ENCODE measurements around the gene RGPD5. TPM values are rescaled to one million over a fixed set of nuclear protein-coding genes. Genes with fewer than 3 reads are reported as not detected.
"Not testable (repeated sequence)": the region's sequence is repeated elsewhere in the genome, so short reads cannot be mapped to it uniquely, and the experiment has no call there.

Gene RGPD5
- total RNA-seq, 2 donors from 2014 or later = 53.2 to 65.1 TPM

DNA sequence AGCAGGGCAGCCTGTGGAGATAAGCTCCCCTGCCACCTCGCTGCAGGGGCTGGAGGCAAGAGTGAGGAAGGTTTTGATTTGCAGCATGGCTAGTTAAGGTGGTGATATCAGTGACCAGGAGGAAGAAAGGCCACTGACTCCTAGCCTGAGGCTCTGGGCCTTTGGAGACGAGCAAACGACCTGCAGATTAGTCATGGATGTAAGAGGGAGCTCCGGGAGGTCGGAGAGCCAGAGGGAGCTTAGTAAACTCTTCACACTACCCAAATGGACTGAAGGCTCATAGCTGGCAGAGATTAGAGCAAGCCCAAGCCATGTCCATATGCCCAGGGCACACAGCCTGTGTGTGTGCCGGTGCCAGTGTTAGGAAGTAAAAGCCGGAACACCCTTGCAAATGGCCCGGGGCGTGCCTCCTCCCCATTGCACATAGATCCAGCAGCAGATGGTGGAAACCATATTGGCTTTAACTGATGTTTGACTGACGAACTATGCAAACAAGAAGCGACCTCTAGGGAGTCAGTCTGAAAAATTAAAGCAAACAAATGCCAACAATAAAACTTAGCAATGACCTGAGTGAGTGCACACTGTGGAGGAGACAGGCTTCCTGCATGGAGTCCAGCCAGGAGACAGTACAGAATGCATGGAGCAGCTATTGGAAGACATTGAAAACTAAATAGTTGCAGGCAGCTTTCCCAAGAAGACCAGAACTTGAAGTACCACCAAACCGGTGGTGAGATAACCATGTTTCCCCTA, 2.4 kb upstream of the RGPD5 start:
- not testable (repeated sequence) for H3K4me3 Mint-ChIP-seq; H3K27ac Mint-ChIP-seq; H3K4me1 Mint-ChIP-seq (ENCODE audit: low read depth); DNase-seq; H3K9me3 Mint-ChIP-seq; ATAC-seq (replicated peaks in 1 of 2); H3K36me3 Mint-ChIP-seq (ENCODE audit: insufficient read depth in 2 of 2); H3K27me3 Mint-ChIP-seq (ENCODE audit: low read depth)

DNA sequence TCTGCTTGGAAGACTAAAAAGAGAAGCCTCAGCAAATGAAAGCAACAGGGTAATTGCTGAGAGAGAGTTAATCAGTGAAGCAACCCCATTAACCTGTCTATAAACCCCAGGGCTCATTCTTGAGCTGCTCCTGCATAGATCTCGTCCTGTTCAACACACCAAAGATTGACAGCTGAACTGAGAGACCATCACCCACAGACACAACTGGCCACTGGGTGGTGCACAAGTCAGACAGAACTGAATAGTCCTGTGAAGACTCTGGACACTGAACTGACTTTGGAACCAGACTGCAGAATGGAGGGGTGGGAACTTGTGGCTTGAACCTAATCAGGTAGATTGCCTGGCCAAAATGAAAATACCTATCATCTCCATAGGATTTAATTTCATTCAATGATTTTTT, 1.4 kb upstream of the RGPD5 start:
- H3K4me3 Mint-ChIP-seq = not testable (repeated sequence)

DNA sequence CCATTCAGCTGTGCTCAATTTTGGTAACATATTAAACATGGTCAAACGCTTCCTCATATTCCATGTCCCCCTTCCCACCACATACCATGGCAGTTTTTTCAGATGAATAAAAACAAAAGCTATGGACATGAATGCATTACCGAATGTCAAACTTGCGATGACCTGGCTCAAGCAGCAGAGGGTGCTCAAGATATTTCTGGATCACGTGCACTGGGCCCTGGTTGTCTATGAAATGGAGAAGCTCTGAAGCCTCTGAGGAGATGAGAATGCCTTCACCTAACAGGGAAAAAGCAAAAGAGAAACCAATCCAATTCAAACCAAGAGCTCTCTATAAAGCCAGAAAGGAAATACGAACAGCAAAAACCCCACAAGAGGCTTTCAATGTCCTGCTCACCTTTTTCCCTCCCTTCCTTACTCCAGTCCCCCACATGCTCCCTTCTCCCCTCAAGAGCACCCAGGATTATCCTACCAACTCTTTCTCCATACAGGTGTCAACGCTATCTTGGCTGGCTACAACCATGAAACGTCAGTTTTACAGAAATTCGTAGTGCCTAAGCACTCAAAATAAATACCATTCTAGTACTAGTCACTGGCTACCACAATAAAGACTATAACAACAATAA, 77.1 kb downstream of the RGPD5 start:
- H3K9me3 Mint-ChIP-seq; H3K4me1 Mint-ChIP-seq (ENCODE audit: low read depth): not testable (repeated sequence)

More for the DNA sequence above, 1.4 kb upstream of the RGPD5 start:
- not testable (repeated sequence) for H3K27ac Mint-ChIP-seq; DNase-seq; H3K9me3 Mint-ChIP-seq; H3K36me3 Mint-ChIP-seq (ENCODE audit: insufficient read depth in 2 of 2); H3K27me3 Mint-ChIP-seq (ENCODE audit: low read depth); H3K4me1 Mint-ChIP-seq (ENCODE audit: low read depth)
- peak; percentile 30 to 32 for ATAC-seq (replicated peaks in 1 of 2)

DNA sequence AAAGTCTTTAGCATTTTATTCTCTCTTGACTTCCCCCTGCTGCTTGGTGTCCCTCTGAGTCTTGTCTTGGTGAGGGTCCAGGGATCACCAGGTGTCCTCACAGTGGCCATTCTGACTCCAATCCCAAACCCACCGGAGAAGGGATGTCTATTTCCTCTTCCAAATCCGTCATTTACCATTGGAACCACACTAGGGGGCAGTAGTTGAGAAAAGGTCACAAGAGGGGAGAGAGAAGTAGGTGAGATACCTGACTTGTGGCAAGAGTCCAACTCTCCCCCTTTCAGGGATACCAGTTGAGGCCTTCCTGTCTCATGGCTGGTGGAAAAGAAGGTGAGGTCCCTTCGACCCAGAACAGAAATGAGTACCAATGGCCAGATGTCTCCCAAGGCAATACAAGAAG, 82.5 kb downstream of the RGPD5 start:
- not testable (repeated sequence) for H3K4me3 Mint-ChIP-seq; ATAC-seq (replicated peaks in 1 of 2); H3K4me1 Mint-ChIP-seq (ENCODE audit: low read depth); H3K36me3 Mint-ChIP-seq (ENCODE audit: insufficient read depth in 2 of 2); DNase-seq; H3K27me3 Mint-ChIP-seq (ENCODE audit: low read depth); H3K9me3 Mint-ChIP-seq; H3K27ac Mint-ChIP-seq

More for the DNA sequence above, 77.1 kb downstream of the RGPD5 start:
- H3K27ac Mint-ChIP-seq; DNase-seq; H3K4me3 Mint-ChIP-seq; H3K27me3 Mint-ChIP-seq (ENCODE audit: low read depth); H3K36me3 Mint-ChIP-seq (ENCODE audit: insufficient read depth in 2 of 2): not testable (repeated sequence)
- peak; percentile 79 to 80 for ATAC-seq (replicated peaks in 1 of 2)

DNA sequence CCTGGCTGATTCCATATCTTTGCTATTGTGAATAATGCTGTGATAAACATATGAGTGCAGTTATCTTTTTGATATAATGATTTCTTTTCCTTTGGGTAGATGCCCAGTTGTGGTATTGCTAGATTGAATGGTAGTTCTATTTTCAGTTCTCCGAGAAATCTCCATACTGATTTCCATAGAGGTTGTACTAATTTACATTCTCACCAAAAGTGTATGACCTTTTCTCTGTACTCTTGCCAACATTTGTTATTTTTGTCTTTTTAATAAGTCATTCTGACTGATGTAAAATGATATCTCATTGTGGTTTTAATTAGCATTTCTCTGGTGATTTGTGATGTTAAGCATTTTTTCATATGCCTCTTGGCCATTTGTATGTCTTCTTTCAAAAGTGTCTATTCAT, 88.0 kb downstream of the RGPD5 start:
- H3K4me3 Mint-ChIP-seq; DNase-seq; ATAC-seq (replicated peaks in 1 of 2); H3K27ac Mint-ChIP-seq; H3K27me3 Mint-ChIP-seq (ENCODE audit: low read depth); H3K4me1 Mint-ChIP-seq (ENCODE audit: low read depth); H3K9me3 Mint-ChIP-seq; H3K36me3 Mint-ChIP-seq (ENCODE audit: insufficient read depth in 2 of 2): not testable (repeated sequence)

DNA sequence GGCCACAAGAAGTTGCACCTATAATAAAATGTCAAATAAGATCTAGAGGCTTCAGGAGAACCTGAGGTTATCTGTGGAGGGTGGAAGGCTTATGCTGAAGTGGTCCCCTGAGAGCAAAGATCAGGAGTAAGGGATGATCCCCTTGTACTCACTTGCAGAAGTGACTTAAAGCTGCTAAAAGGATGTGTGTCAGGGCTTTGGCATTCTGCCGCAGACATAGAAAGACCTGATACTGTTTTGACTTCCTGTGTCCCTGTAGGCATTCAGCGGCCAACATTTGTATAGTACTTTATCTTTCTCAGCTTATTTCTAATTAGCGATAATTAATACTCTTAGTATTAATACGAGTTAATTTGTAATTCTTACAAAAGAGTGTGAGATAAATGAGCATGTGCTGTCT, 94.3 kb downstream of the RGPD5 start:
- H3K27me3 Mint-ChIP-seq (ENCODE audit: low read depth); H3K4me1 Mint-ChIP-seq (ENCODE audit: low read depth); H3K4me3 Mint-ChIP-seq; ATAC-seq (replicated peaks in 1 of 2); H3K9me3 Mint-ChIP-seq; DNase-seq; H3K27ac Mint-ChIP-seq; H3K36me3 Mint-ChIP-seq (ENCODE audit: insufficient read depth in 2 of 2): not testable (repeated sequence)

DNA sequence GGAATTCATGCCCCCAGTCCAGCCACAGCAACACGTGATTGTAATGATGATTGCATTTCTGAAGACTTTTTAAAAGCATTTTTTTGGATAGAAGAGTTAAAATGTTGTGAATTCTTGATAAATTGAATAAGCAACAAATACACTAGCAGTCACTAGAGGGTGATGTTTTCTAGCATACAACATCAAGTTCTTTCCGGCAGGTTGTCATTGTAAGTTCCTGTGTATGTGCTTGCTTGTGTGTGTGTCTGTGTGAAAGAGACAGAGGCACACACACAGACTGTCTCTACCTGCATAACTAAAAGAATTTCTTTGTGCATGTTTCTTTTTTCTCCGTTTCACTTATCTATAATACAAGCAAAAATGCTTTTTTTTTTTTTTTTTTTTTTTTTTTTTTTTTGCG, 95.8 kb downstream of the RGPD5 start:
- not testable (repeated sequence) for H3K4me1 Mint-ChIP-seq (ENCODE audit: low read depth); H3K27ac Mint-ChIP-seq; H3K36me3 Mint-ChIP-seq (ENCODE audit: insufficient read depth in 2 of 2); H3K9me3 Mint-ChIP-seq; DNase-seq; H3K27me3 Mint-ChIP-seq (ENCODE audit: low read depth); H3K4me3 Mint-ChIP-seq
- peak; percentile 44 to 50 for ATAC-seq (replicated peaks in 1 of 2)

DNA sequence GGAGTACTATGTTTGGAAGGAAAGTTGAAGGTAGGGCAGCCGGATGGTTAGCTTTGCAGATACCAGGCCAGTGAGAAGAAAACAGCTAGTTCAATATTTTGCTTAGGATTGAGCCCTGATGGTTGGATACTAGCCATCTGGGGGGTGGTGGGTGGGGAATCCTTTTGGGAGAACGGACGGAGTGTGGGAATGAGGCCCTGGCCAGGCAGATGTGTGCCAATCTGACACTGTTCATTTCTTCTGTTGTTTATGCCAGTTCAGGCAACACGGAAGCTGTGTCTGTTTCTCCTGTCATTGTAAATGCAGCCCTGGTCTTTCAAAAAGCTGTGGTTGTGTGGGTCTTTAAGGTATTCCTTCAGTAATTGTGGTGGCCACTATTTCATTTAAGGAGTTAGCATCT, 96.9 kb downstream of the RGPD5 start:
- not testable (repeated sequence) for H3K4me1 Mint-ChIP-seq (ENCODE audit: low read depth); H3K27ac Mint-ChIP-seq; H3K27me3 Mint-ChIP-seq (ENCODE audit: low read depth); H3K4me3 Mint-ChIP-seq; ATAC-seq (replicated peaks in 1 of 2); H3K36me3 Mint-ChIP-seq (ENCODE audit: insufficient read depth in 2 of 2); DNase-seq; H3K9me3 Mint-ChIP-seq

DNA sequence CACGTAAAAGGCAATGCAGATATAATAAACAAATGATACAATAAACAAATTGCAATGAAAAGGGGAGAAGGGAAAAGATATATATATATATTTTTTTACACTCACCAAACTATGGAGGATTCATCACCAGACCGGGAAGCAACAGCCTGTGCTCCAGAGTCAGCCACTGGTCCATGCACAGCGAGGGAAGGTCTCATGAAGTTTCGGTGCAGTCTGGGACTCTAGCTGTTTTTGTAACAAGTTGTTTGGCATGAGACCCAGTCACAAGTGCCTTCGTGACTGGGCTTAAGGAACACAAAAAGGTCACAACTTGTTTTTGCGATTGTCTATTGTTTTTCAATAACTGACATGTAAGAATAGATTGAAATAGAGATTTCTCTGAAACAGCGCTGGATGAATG, 99.6 kb downstream of the RGPD5 start:
- H3K27me3 Mint-ChIP-seq (ENCODE audit: low read depth); DNase-seq; ATAC-seq (replicated peaks in 1 of 2): not testable (repeated sequence)

DNA sequence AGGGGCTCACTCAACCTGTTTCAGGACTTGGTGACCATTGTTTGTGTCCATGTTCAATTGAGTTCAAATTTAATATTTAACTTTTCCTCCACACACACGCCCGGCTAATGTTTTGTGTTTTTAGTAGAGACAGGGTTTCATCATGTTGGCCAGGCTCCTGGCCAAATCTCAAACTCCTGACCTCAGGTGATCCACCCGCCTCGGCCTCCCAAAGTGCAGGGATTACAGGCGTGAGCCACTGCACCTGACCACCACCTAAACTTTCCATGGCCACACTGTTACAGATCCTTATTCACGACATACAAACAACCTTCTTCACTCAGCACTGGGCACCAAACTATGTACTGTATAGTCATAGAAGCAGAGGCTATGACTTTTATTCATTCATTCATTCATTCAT, 100.0 kb downstream of the RGPD5 start:
- H3K9me3 Mint-ChIP-seq; H3K27me3 Mint-ChIP-seq (ENCODE audit: low read depth); H3K4me3 Mint-ChIP-seq; DNase-seq; H3K27ac Mint-ChIP-seq; H3K4me1 Mint-ChIP-seq (ENCODE audit: low read depth); ATAC-seq (replicated peaks in 1 of 2); H3K36me3 Mint-ChIP-seq (ENCODE audit: insufficient read depth in 2 of 2): not testable (repeated sequence)

More for the DNA sequence above, 99.6 kb downstream of the RGPD5 start:
- H3K9me3 Mint-ChIP-seq; H3K4me3 Mint-ChIP-seq; H3K36me3 Mint-ChIP-seq (ENCODE audit: insufficient read depth in 2 of 2); H3K4me1 Mint-ChIP-seq (ENCODE audit: low read depth); H3K27ac Mint-ChIP-seq: not testable (repeated sequence)

DNA sequence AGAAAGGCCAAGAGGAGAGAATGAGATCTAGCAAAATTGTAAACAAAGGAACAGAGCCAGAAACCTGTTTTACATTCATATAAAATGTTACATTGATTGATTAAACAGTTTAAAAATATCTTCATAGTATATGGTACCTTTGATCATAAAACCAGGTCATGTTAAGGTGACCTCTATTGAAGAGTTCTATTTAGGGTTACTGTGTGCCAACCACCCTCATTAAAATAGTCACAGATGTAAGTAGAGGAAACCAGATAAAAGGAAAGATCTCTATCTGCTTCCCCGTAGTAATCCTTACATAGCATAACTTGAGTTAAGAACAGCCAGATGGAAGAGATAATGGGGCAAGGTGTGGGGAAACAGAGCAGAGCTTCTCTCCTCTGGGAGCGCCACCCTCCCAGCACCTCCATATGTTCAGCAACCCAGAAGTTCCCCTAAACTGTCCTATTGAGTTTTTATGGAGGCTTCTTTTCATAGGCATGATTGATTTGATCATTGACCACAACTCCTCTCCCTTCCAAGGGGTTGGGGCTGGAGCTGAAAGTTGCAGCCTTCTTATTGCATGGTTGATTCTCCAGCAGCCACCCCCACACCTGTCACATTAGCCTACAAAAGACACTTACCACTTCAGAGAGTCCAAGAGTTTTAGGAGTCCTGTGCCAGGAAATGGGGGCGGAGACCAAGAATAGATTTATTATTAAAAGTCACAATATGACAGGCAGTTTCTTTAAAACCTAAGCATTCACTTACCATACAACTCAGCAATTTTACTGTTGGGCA, 101.2 kb downstream of the RGPD5 start:
- H3K4me1 Mint-ChIP-seq (ENCODE audit: low read depth); H3K4me3 Mint-ChIP-seq; H3K27ac Mint-ChIP-seq; H3K36me3 Mint-ChIP-seq (ENCODE audit: insufficient read depth in 2 of 2); H3K9me3 Mint-ChIP-seq; ATAC-seq (replicated peaks in 1 of 2); H3K27me3 Mint-ChIP-seq (ENCODE audit: low read depth); DNase-seq: not testable (repeated sequence)

DNA sequence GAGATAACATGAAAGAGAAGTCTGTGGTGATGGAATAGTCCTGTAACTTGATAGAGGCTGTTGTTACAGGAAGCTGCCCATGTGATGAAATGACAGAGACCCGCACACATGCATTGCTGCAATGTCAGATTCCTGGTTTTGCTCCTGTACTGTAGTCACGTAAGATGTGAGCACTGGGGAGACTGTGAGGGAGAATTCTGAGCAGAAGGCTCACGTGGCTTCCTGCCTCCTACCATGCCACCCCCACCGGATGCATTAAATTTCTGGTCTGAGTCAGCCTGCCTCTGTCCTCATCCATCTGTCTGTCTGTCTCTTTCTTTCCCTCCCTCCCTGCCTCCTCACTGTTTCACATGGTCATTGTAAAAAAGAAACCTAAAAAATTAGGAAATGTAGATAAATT, 102.1 kb downstream of the RGPD5 start:
- H3K4me1 Mint-ChIP-seq (ENCODE audit: low read depth); DNase-seq: not testable (repeated sequence)
- ATAC-seq (replicated peaks in 1 of 2) = peak; percentile 99

DNA sequence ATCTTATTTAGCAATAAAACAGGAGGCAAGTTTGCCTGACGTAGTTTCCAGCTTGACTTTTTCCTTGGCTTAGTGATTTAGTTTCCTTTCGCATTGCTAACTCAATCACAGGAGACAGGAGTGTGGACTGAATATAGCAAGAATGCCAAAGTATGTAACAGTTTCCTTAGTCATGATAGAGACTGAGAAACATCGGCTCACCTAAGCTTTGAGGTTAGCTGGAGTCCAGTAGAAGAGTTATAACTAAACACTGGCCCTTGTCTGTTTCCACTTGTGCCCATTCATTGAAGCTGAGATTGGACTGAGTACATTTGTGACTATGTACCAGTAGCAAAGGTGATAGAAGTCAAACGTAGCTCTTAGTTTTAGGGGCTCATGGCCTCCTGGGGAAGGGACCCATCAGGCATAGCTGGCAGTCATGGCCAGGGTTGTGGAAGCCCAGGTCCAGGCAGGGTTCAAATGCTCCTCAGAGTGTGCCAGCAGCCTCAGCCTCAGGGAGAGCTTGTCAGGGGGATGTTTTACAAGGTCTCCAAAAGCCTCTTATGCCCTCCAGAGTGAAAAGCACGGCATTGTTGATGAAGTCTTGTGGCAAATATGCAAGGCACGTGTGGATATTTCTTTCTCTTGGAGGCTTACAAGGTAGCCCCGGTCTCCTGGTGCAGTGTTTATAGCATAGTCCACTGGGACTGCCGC, 103.8 kb downstream of the RGPD5 start:
- ATAC-seq (replicated peaks in 1 of 2); H3K36me3 Mint-ChIP-seq (ENCODE audit: insufficient read depth in 2 of 2); H3K27me3 Mint-ChIP-seq (ENCODE audit: low read depth); H3K4me3 Mint-ChIP-seq; H3K27ac Mint-ChIP-seq; DNase-seq; H3K4me1 Mint-ChIP-seq (ENCODE audit: low read depth); H3K9me3 Mint-ChIP-seq: not testable (repeated sequence)

More for the DNA sequence above, 102.1 kb downstream of the RGPD5 start:
- H3K27me3 Mint-ChIP-seq (ENCODE audit: low read depth); H3K36me3 Mint-ChIP-seq (ENCODE audit: insufficient read depth in 2 of 2); H3K9me3 Mint-ChIP-seq; H3K4me3 Mint-ChIP-seq; H3K27ac Mint-ChIP-seq: not testable (repeated sequence)

All from activated T-cell treated with anti-CD3 and anti-CD28 coated beads, Interleukin-2, amount 50 U/mL, for 72 hours (primary cell).